ENCODE results near the gene ABCA1.

DNA sequence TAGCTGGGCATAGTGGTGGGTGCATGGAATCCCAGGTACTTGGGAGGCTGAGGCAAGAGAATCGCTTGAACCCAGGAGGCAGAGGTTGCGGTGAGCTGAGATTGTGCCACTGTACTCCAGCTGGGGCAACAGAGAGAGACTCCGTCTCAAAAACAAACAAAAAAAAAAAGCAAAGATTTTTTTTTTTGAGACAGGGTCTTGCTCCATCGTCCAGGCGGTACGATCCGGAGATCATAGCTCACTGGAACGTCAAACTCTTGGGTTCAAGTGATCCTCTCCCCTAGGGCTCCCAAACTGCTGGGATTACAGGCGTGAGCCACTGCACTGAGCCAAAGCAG, 37.6 kb downstream of the ABCA1 start:
- TF ChIP-seq, protein P1, sequence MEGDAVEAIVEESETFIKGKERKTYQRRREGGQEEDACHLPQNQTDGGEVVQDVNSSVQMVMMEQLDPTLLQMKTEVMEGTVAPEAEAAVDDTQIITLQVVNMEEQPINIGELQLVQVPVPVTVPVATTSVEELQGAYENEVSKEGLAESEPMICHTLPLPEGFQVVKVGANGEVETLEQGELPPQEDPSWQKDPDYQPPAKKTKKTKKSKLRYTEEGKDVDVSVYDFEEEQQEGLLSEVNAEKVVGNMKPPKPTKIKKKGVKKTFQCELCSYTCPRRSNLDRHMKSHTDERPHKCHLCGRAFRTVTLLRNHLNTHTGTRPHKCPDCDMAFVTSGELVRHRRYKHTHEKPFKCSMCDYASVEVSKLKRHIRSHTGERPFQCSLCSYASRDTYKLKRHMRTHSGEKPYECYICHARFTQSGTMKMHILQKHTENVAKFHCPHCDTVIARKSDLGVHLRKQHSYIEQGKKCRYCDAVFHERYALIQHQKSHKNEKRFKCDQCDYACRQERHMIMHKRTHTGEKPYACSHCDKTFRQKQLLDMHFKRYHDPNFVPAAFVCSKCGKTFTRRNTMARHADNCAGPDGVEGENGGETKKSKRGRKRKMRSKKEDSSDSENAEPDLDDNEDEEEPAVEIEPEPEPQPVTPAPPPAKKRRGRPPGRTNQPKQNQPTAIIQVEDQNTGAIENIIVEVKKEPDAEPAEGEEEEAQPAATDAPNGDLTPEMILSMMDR (conservative IDR thresholded peaks at IDR 0.05; ENCODE audit: low read depth, low read length), result no peak
- TF ChIP-seq EZH2phosphoT487 (IDR thresholded peaks at IDR 0.05; ENCODE audit: borderline replicate concordance, low read length), result no peak

Data from PC-3 (cell line).